K562 (cell line): ENCODE measurements around the gene USP4. TPM values are rescaled to one million over a fixed set of nuclear protein-coding genes. Genes with fewer than 3 reads are reported as not detected.

Experiments
- ATAC-seq: fragments of 200-7000 bp; cut with Tn5 transposase; 3 replicates; pipeline ENCODE4 v1.9.1; 2020; ENCODE audit warnings: moderate library complexity
- BruUV-seq: library from RNA; stranded (reverse); fragments of 400-500 nt; replicated peaks from 2 replicates; lab custom pipeline; 2021; lab: Mats Ljungman, UMichigan
- CTCF ChIA-PET: fragments of 300-600 bp; formaldehyde crosslinking; extraction: SDS; loops from one replicate; lab custom pipeline; 2021; ENCODE audit warnings: low intra/inter-chr PET ratio; lab: Yijun Ruan, JAX
- POLR2A ChIA-PET: fragments of 300-600, 350-650 bp; sonication (Branson Sonifier 250); formaldehyde crosslinking; extraction: SDS; loops from one replicate; lab custom pipeline; 2021; ENCODE audit warnings: antibody characterized with exemption, inconsistent platforms; lab: Yijun Ruan, JAX
- DNase-seq, 4 experiments: peaks; one replicate each; pipeline versions ENCODE4 v3.0.0 to v3.0.0-alpha.2; 2011 to 2018; ENCODE audit warnings: low spot score in 3 of 4, mixed read lengths in 3 of 4; ENCODE audit errors: extremely low read depth in 1 of 4
- FAIRE-seq: peaks from 2 replicates; lab custom pipeline; 2011; peaks lifted over from hg19 to GRCh38; lab: Jason Lieb, UNC
- H2AFZ ChIP-seq: 2 replicates; pipeline ENCODE4 v1.6.0; 2011; ENCODE audit warnings: low read depth, low read length, control low read depth, inconsistent platforms
- H3K27ac ChIP-seq: fragments of 200-600 bp; 3 replicates; pipeline ENCODE4 v1.8.0; 2011; ENCODE audit warnings: low read depth, mild to moderate bottlenecking, control low read depth, inconsistent platforms, low read length, moderate library complexity, mixed read lengths; ENCODE audit errors: extremely low read depth
- H3K27me3 ChIP-seq, 2 experiments: fragments of 300-600 bp in 1 of 2; 2 replicates in 1 of 2; 3 replicates in 1 of 2; pipeline versions ENCODE4 v1.6.0 to v1.8.0; 2011; ENCODE audit warnings: inconsistent platforms in 2 of 2, low read length in 2 of 2, mild to moderate bottlenecking in 1 of 2, mixed read lengths in 1 of 2, moderate library complexity in 1 of 2; ENCODE audit not compliant: control insufficient read depth in 2 of 2, insufficient read depth in 2 of 2
- H3K36me3 ChIP-seq: fragments of 300-600 bp; 3 replicates; pipeline ENCODE4 v1.8.0; 2011; ENCODE audit warnings: mild to moderate bottlenecking, low read length, inconsistent platforms; ENCODE audit not compliant: control insufficient read depth, insufficient read depth
- H3K4me1 ChIP-seq, 2 experiments: fragments of 200-600 bp in 1 of 2; replicated peaks in 1 of 2; 2 replicates in 1 of 2; 3 replicates in 1 of 2; pipeline versions ENCODE4 v1.5.1 to v1.8.0; 2011; ENCODE audit warnings: inconsistent platforms in 2 of 2, low read length in 2 of 2, mild to moderate bottlenecking in 1 of 2, mixed read lengths in 1 of 2, moderate library complexity in 1 of 2; ENCODE audit not compliant: control insufficient read depth in 2 of 2, insufficient read depth in 2 of 2
- H3K4me2 ChIP-seq: 2 replicates; pipeline ENCODE4 v1.6.1; 2011; ENCODE audit warnings: low read length, control low read depth, inconsistent platforms, mixed read lengths; ENCODE audit not compliant: insufficient read depth
- H3K4me3 ChIP-seq: fragments of 200-600 bp; sonication (generic), shearing (Covaris generic); 2 replicates; pipeline ENCODE4 v1.5.1; 2016; ENCODE audit warnings: control low read depth, inconsistent platforms
- H3K79me2 ChIP-seq: fragments of 200-600 bp; 3 replicates; pipeline ENCODE4 v1.8.0; 2011; ENCODE audit warnings: low read length, inconsistent platforms; ENCODE audit not compliant: control insufficient read depth, insufficient read depth
- H3K9ac ChIP-seq, 2 experiments: 2 replicates each; pipeline versions ENCODE4 v1.6.0 to v1.6.1; 2011; ENCODE audit warnings: low read depth in 2 of 2, low read length in 2 of 2, control low read depth in 1 of 2, inconsistent platforms in 1 of 2, mild to moderate bottlenecking in 1 of 2, mixed read lengths in 1 of 2; ENCODE audit not compliant: insufficient read depth in 1 of 2
- H3K9me1 ChIP-seq: one replicate; pipeline ENCODE4 v1.6.0; 2011; ENCODE audit warnings: inconsistent platforms, mild to moderate bottlenecking, low read length, moderate library complexity; ENCODE audit not compliant: control insufficient read depth, insufficient read depth
- H3K9me3 ChIP-seq: replicated peaks from 2 replicates; pipeline ENCODE4 v1.5.1; 2011; ENCODE audit warnings: low read depth, low read length, inconsistent platforms; ENCODE audit not compliant: control insufficient read depth, insufficient read depth
- H4K20me1 ChIP-seq: replicated peaks from 2 replicates; pipeline ENCODE4 v1.6.1; 2011; ENCODE audit warnings: low read length, inconsistent platforms, mixed read lengths; ENCODE audit not compliant: control insufficient read depth, insufficient read depth
- BRD4 ChIP-seq: fragments of 200-600 bp; sonication (generic); IDR thresholded peaks from 2 replicates; pipeline ENCODE4 v1.6.1; 2017; ENCODE audit warnings: inconsistent platforms
- CBFB ChIP-seq: sonication (generic); formaldehyde crosslinking; IDR thresholded peaks from 2 replicates; pipeline ENCODE4 v1.4.0; 2020; ENCODE audit warnings: mild to moderate bottlenecking, missing genetic modification reagents
- CHD2 ChIP-seq: IDR thresholded peaks from 2 replicates; pipeline ENCODE4 v1.6.1; 2011; ENCODE audit warnings: low read depth, low read length
- ETV6 ChIP-seq, 3 experiments: fragments of 150-350 bp in 1 of 3; sonication (generic) in 1 of 3; formaldehyde crosslinking in 1 of 3; IDR thresholded peaks; 2 replicates each; pipeline versions ENCODE4 v1.6.1 to v1.8.0; 2014 to 2022; ENCODE audit warnings: borderline replicate concordance in 2 of 3, low read depth in 2 of 3, antibody characterized with exemption in 1 of 3, low read length in 1 of 3, mild to moderate bottlenecking in 1 of 3, missing genetic modification reagents in 1 of 3
- HMBOX1 ChIP-seq: sonication (generic); IDR thresholded peaks from 2 replicates; pipeline ENCODE4 v1.6.1; 2016
- HNRNPK ChIP-seq: fragments of 200-400 bp; formaldehyde crosslinking; IDR thresholded peaks from one replicate; pipeline ENCODE4 v1.6.1; 2018; ENCODE audit warnings: mild to moderate bottlenecking, low read depth, low read length; ENCODE audit not compliant: poor library complexity, severe bottlenecking
- HOXB6 ChIP-seq: fragments of 250-450 bp; sonication (Bioruptor Pico); IDR thresholded peaks from 2 replicates; pipeline ENCODE4 v1.5.1; 2022; ENCODE audit warnings: mild to moderate bottlenecking, borderline replicate concordance
- KAT2B ChIP-seq: IDR thresholded peaks from one replicate; pipeline ENCODE4 v1.6.1; 2012; ENCODE audit warnings: low read depth, mild to moderate bottlenecking, control low read depth, inconsistent platforms, low read length, moderate library complexity
- KLF1 ChIP-seq: fragments of 450-650 bp; IDR thresholded peaks from 2 replicates; pipeline ENCODE4 v1.6.1; 2016; ENCODE audit warnings: missing genetic modification characterization, missing compliant biosample characterization
- PBX2 ChIP-seq, 2 experiments: IDR thresholded peaks in 1 of 2; conservative IDR thresholded peaks in 1 of 2; 2 replicates each; pipeline ENCODE4 v1.6.1; 2016; ENCODE audit warnings: low read depth in 2 of 2, mild to moderate bottlenecking in 1 of 2, missing compliant biosample characterization in 1 of 2, missing genetic modification characterization in 1 of 2, moderate library complexity in 1 of 2
- POLR2G ChIP-seq: fragments of 200-400 bp; formaldehyde crosslinking; IDR thresholded peaks from 2 replicates; pipeline ENCODE4 v1.6.1; 2017; ENCODE audit warnings: low read depth, mild to moderate bottlenecking, antibody characterized with exemption, low read length, moderate library complexity
- PPARD ChIP-seq: fragments of 250-450 bp; sonication (Bioruptor Pico); IDR thresholded peaks from 2 replicates; pipeline ENCODE4 v1.8.0; 2022; ENCODE audit warnings: inconsistent platforms, mild to moderate bottlenecking, moderate library complexity
- SNIP1 ChIP-seq: fragments of 450-650 bp; IDR thresholded peaks from 2 replicates; pipeline ENCODE4 v1.7.1; 2017; ENCODE audit warnings: low read depth, mild to moderate bottlenecking
- TSC22D4 ChIP-seq: fragments of 450-650 bp; IDR thresholded peaks from 2 replicates; pipeline ENCODE4 v1.6.1; 2016; ENCODE audit warnings: missing genetic modification characterization, missing biosample characterization, control low read depth
- XRCC5 ChIP-seq: fragments of 200-400 bp; formaldehyde crosslinking; IDR thresholded peaks from 2 replicates; pipeline ENCODE4 v1.6.1; 2017; ENCODE audit warnings: low read depth, mild to moderate bottlenecking, low read length
- YBX1 ChIP-seq: fragments of 450-650 bp; IDR thresholded peaks from 2 replicates; pipeline ENCODE4 v1.7.1; 2016; ENCODE audit warnings: mild to moderate bottlenecking
- ZC3H11A ChIP-seq: IDR thresholded peaks from 2 replicates; pipeline ENCODE4 v1.6.1; 2012; ENCODE audit warnings: low read depth, low read length, improper control_type of control experiment
- ZC3H4 ChIP-seq: sonication (generic); formaldehyde crosslinking; IDR thresholded peaks from 2 replicates; pipeline ENCODE4 v1.9.0; 2021; ENCODE audit warnings: missing genetic modification reagents, borderline replicate concordance
- ZNF586 ChIP-seq: fragments of 450-650 bp; formaldehyde crosslinking; conservative IDR thresholded peaks from 2 replicates; pipeline ENCODE4 v1.4.0; 2020; ENCODE audit warnings: mild to moderate bottlenecking, moderate library complexity
- ZNF76 ChIP-seq: fragments of 250-450 bp; sonication (Bioruptor Pico); IDR thresholded peaks from 2 replicates; pipeline ENCODE4 v1.4.0; 2020; ENCODE audit warnings: mild to moderate bottlenecking, moderate library complexity, borderline replicate concordance
- WGBS: fragments of 100-300 bp; shearing (Covaris generic); methylation state at CpG from one replicate; pipeline ENCODE4 v1.1.6; 2016; ENCODE audit warnings: low coverage, mixed read lengths; ENCODE audit not compliant: insufficient coverage; ENCODE audit errors: missing lambda C conversion rate; 5-methylcytosine and 5-hydroxymethylcytosine counted together
- in situ Hi-C: fragments of 300-500 bp; cut with MboI; formaldehyde crosslinking; loops from 4 replicates; pipeline ENCODE4 v1.15.0; 2018; ENCODE audit warnings: inconsistent platforms, mixed read lengths
- intact Hi-C: fragments of 100-400 bp; cut with micrococcal nuclease; formaldehyde crosslinking; loops from 2 replicates; pipeline ENCODE4 v1.14.2; 2022
- polyA plus RNA-seq, 8 experiments: library from polyadenylated mRNA; depleted of rRNA in 4 of 8; stranded (reverse) in 5 of 8; unstranded in 3 of 8; fragments of >200 nt; fragmentation: Nextera tagmentation in 2 of 8; fragmentation: Illumina TruSeq in 1 of 8; extraction: Ambion mirVana in 2 of 8; extraction: Trizol in 1 of 8; gene quantifications; 2 replicates each; pipeline versions ENCODE4 v1.2.1 to v1.2.3, GENCODE V29; 2011 to 2014; ENCODE audit warnings: inconsistent platforms in 1 of 8, missing spikeins in 1 of 8
- total RNA-seq, 7 experiments: library from RNA; depleted of rRNA in 6 of 7; stranded (reverse); fragments of >200 nt in 6 of 7; fragmentation: Illumina TruSeq in 2 of 7; extraction: Trizol in 2 of 7; gene quantifications; 2 replicates each; pipeline versions ENCODE4 v1.2.1 to v1.2.3, GENCODE V29; 2011 to 2021; ENCODE audit warnings: low replicate concordance in 1 of 7

The USP4 gene
- total and polyA plus RNA-seq, 9 of the 15 experiments (the other 6 are each of a cell fraction or from before 2014, with no cell fraction given): 11.8 to 40.4 (median 22.9) TPM

GRCh38 chr3:49310677-49311076, 29.2 kb downstream of the USP4 start (continued):
- TF ChIP-seq ZC3H11A (no peak), PBX2 (CRISPR knock-in tag; IDR thresholded peaks at IDR 0.05; ENCODE audit: low read depth) (no peak), PBX2 (tag; conservative IDR thresholded peaks at IDR 0.05; ENCODE audit: low read depth) (no peak), PPARD (no peak), HOXB6 (CRISPR knock-in tag) (no peak), HMBOX1 (no peak)

GRCh38 chr3:49305608-49306007, 34.2 kb downstream of the USP4 start:
- no peaks in the 10 kb centered on the region for H3K9me1 ChIP-seq
- no peaks in the 10 kb centered on the region for H3K9me3 ChIP-seq
- no peak overlapping the region for H3K4me3 ChIP-seq
- ChIA-PET CTCF (no interaction called here), POLR2A (no interaction called here)
- ATAC-seq (no peak), FAIRE-seq (no peak), DNase-seq (no peak)
- no peaks in the 10 kb centered on the region for H3K79me2 ChIP-seq
- H2AFZ ChIP-seq: no peak overlapping the region
- no peaks in the 10 kb centered on the region for H3K27me3 ChIP-seq
- H3K4me1 ChIP-seq: no peaks in the 10 kb centered on the region
- 100% methylated on average over 5 of the region's 5 CpGs for WGBS
- no peaks in the 10 kb centered on the region for H4K20me1 ChIP-seq
- peaks cover 54% of the 10 kb centered on the region for H3K36me3 ChIP-seq
- H3K27ac ChIP-seq: no peak overlapping the region
- in situ Hi-C loops: no loop called here
- no peak overlapping the region for H3K4me2 ChIP-seq
- no peak overlapping the region for H3K9ac ChIP-seq
- BruUV-seq: no TSS peak
- intact Hi-C loops: no loop called here
- TF ChIP-seq ZC3H4: no peak
- no peak for TF ChIP-seq ETV6 (IDR thresholded peaks at IDR 0.05; ENCODE audit: borderline replicate concordance in 1 of 2, low read depth in 2 of 2, low read length in 1 of 2)
- no peak for TF ChIP-seq ETV6 (CRISPR knock-in tag; IDR thresholded peaks at IDR 0.05; ENCODE audit: borderline replicate concordance)
- no peak for TF ChIP-seq HNRNPK
- no peak for TF ChIP-seq YBX1
- no peak for TF ChIP-seq SNIP1
- TF ChIP-seq CHD2: no peak
- TF ChIP-seq XRCC5: no peak
- no peak for TF ChIP-seq TSC22D4 (tag)
- TF ChIP-seq POLR2G: no peak
- no peak for TF ChIP-seq ZNF76 (CRISPR knock-in tag)
- no peak for TF ChIP-seq KAT2B
- no peak for TF ChIP-seq BRD4
- TF ChIP-seq ZNF586: no peak
- TF ChIP-seq KLF1: no peak
- TF ChIP-seq CBFB (CRISPR knock-in tag): no peak
